Measurements from ENCODE around the gene DCLRE1C. TPM values are rescaled to one million over a fixed set of nuclear protein-coding genes. Genes with fewer than 3 reads are reported as not detected.

The DCLRE1C gene
- total and polyA plus RNA-seq, 2 of the 8 experiments (the other 6 are each of a cell fraction or from before 2014, with no cell fraction given), result 0.77 to 7.4 TPM

DNA sequence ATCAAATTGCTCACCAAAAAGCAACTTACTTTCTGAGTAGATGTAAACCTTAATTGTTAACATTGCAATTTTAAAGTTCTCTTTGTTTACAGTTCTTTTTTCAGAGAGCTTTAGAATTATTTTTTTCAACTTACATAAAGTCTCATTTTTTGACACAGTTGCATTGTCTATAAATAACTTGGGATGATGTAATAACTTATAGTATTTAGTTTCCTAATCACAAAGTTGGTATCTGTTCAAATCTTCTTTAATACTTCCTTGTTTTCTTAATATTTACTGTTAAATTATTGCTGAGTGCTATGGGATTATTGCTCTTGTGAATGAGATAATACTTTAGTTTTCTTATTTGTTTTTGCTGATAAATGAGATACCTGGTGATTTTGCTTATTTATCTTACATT is 94.1 kb downstream of the DCLRE1C start:
- no peak overlapping the region for H2BK120ac ChIP-seq (replicated peaks; ENCODE audit: low read depth, low read length)
- H2BK15ac ChIP-seq (ENCODE audit: low read length), result no peak overlapping the region
- H3K36me3 ChIP-seq (ENCODE audit: control insufficient read depth in 2 of 4, insufficient read depth in 4 of 4, low read length in 3 of 4), result peaks cover 0 to 26% (median 6%) of the 10 kb centered on the region in 4 experiments; a peak in 5 of 8 replicates
- H4K20me1 ChIP-seq (replicated peaks in 1 of 2; ENCODE audit: control insufficient read depth in 1 of 2, insufficient read depth in 2 of 2, low read length in 2 of 2), result peaks cover 0 to 3% of the 10 kb centered on the region in 2 experiments
- H3K79me1 ChIP-seq (ENCODE audit: low read depth, low read length), result no peaks in the 10 kb centered on the region
- H3K18ac ChIP-seq (ENCODE audit: extremely low read depth, low read length), result no peak overlapping the region
- FAIRE-seq, result no peak
- H2BK20ac ChIP-seq (ENCODE audit: low read length), result no peak overlapping the region
- H2AK5ac ChIP-seq (ENCODE audit: low read depth, low read length), result no peak overlapping the region
- no peak overlapping the region for H4K91ac ChIP-seq (replicated peaks; ENCODE audit: insufficient read length, low read length)
- no peak overlapping the region for H3K56ac ChIP-seq (replicated peaks; ENCODE audit: insufficient read length, low read depth, low read length)
- H3K23ac ChIP-seq (ENCODE audit: insufficient read length), result no peak overlapping the region
- H3K4ac ChIP-seq (replicated peaks; ENCODE audit: insufficient read length, low read depth, low read length), result no peak overlapping the region
- no peak overlapping the region for H3K27ac ChIP-seq (ENCODE audit: low read depth, low read length)
- no peak overlapping the region for H3K4me3 ChIP-seq (ENCODE audit: extremely low read depth in 1 of 4, insufficient read depth in 2 of 4, low read depth in 3 of 4, low read length in 4 of 4)
- no peaks in the 10 kb centered on the region for H3K79me2 ChIP-seq (ENCODE audit: control insufficient read depth in 1 of 2, insufficient read depth in 2 of 2, low read length in 2 of 2)
- no peaks in the 10 kb centered on the region for H3K23me2 ChIP-seq (ENCODE audit: low read depth, low read length)
- H3K9me3 ChIP-seq (ENCODE audit: insufficient read depth in 2 of 2, low read depth in 1 of 2, low read length in 1 of 2), result no peaks in the 10 kb centered on the region
- H2BK12ac ChIP-seq (ENCODE audit: low read depth, low read length), result no peak overlapping the region
- H3K27me3 ChIP-seq (replicated peaks in 1 of 4; ENCODE audit: control insufficient read depth in 3 of 4, extremely low read depth in 1 of 4, insufficient read depth in 3 of 4, low read length in 3 of 4), result no peaks in the 10 kb centered on the region
- H3K14ac ChIP-seq (ENCODE audit: insufficient read length), result no peak overlapping the region
- H4K8ac ChIP-seq (ENCODE audit: extremely low read depth, insufficient read depth, low read length), result no peak overlapping the region
- H3K4me2 ChIP-seq (ENCODE audit: insufficient read depth in 1 of 2, low read depth in 2 of 2, low read length in 2 of 2), result no peak overlapping the region
- no peak for DNase-seq (ENCODE audit: low read depth in 1 of 2, low spot score in 2 of 2)
- no peak overlapping the region for H3K9ac ChIP-seq (replicated peaks in 1 of 4; ENCODE audit: extremely low read depth in 1 of 4, low read depth in 3 of 4, low read length in 3 of 4)
- CTCF ChIA-PET (ENCODE audit: partially characterized antibody), result interaction anchor here (1.0 to 1.3 kb wide), 5 partner anchors 10 to 311 kb away, joined by 3 to 4 read pairs (median 3); no protein-coding TSS in a partner anchor
- H4K5ac ChIP-seq (ENCODE audit: insufficient read length, low read depth, low read length), result no peak overlapping the region
- POLR2A ChIA-PET (ENCODE audit: partially characterized antibody), result interaction anchor here (1.3 kb wide), 1 partner anchor 239 kb away, joined by 3 read pairs; no protein-coding TSS in a partner anchor
- H3K4me1 ChIP-seq (replicated peaks in 1 of 4; ENCODE audit: control insufficient read depth in 3 of 4, insufficient read depth in 4 of 4, low read length in 3 of 4), result no peaks in the 10 kb centered on the region
- no peak overlapping the region for H2BK5ac ChIP-seq (ENCODE audit: low read depth, low read length)
- H2AFZ ChIP-seq (ENCODE audit: low read length), result no peak overlapping the region
- TF ChIP-seq PHF8 (conservative IDR thresholded peaks at IDR 0.05; ENCODE audit: low read depth, low read length) (no peak), CHD2 (IDR thresholded peaks at IDR 0.05; ENCODE audit: low read length) (no peak), TCF12 (IDR thresholded peaks at IDR 0.05; ENCODE audit: low read depth, low read length) (no peak), TEAD4 (IDR thresholded peaks at IDR 0.05; ENCODE audit: low read depth, low read length) (no peak), RAD21 (IDR thresholded peaks at IDR 0.05 in 1 of 2, conservative IDR thresholded peaks at IDR 0.05 in 1 of 2; ENCODE audit: low read depth in 2 of 2, low read length in 2 of 2) (no peak), SP2 (IDR thresholded peaks at IDR 0.05; ENCODE audit: low read length) (no peak), SRF (IDR thresholded peaks at IDR 0.05; ENCODE audit: low read depth, low read length) (no peak), YY1 (IDR thresholded peaks at IDR 0.05; ENCODE audit: low read depth, low read length) (no peak), CEBPB (IDR thresholded peaks at IDR 0.05; ENCODE audit: low read depth, low read length) (no peak), CBX5 (IDR thresholded peaks at IDR 0.05; ENCODE audit: low read depth, low read length) (no peak), SIX5 (IDR thresholded peaks at IDR 0.05; ENCODE audit: low read depth, low read length) (no peak), POLR2A (IDR thresholded peaks at IDR 0.05; ENCODE audit: control extremely low read depth in 1 of 2, low read depth in 2 of 2, low read length in 2 of 2) (no peak), HDAC2 (IDR thresholded peaks at IDR 0.05; ENCODE audit: borderline replicate concordance in 1 of 2, low read depth in 2 of 2, low read length in 2 of 2) (no peak)
- TF ChIP-seq, protein P1, sequence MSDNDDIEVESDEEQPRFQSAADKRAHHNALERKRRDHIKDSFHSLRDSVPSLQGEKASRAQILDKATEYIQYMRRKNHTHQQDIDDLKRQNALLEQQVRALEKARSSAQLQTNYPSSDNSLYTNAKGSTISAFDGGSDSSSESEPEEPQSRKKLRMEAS (IDR thresholded peaks at IDR 0.05), result no peak
- TF ChIP-seq, protein P2, sequence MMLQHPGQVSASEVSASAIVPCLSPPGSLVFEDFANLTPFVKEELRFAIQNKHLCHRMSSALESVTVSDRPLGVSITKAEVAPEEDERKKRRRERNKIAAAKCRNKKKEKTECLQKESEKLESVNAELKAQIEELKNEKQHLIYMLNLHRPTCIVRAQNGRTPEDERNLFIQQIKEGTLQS (IDR thresholded peaks at IDR 0.05; ENCODE audit: insufficient read depth, low read depth, low read length), result no peak

Data from H1 (cell line).